Vagina (tissue), 2 donors: Measurements from ENCODE around the gene CD80.

Experiments
- POLR2A ChIP-seq, 2 donors: fragments of 450-650 bp; IDR thresholded peaks; one replicate each; pipeline ENCODE4 v1.6.1; 2017; ENCODE audit warnings: antibody characterized with exemption in 2 of 2, mild to moderate bottlenecking in 2 of 2, moderate library complexity in 2 of 2
- POLR2AphosphoS5 ChIP-seq, 2 donors: sonication (generic); formaldehyde crosslinking; IDR thresholded peaks; one replicate each; pipeline ENCODE4 v1.9.0; 2017; ENCODE audit warnings: antibody characterized with exemption in 2 of 2, mild to moderate bottlenecking in 2 of 2, low read depth in 1 of 2; ENCODE audit not compliant: insufficient read depth in 1 of 2
- TF ChIP-seq, protein P1 (sequence below), 3 experiments: fragments of 450-650 bp in 2 of 3; fragments of 200-600 bp in 1 of 3; sonication (generic) in 1 of 3; IDR thresholded peaks; one replicate each; pipeline ENCODE4 v1.5.1; 2017 to 2019; ENCODE audit warnings: antibody characterized with exemption in 3 of 3, mild to moderate bottlenecking in 2 of 3, moderate library complexity in 2 of 3

DNA sequence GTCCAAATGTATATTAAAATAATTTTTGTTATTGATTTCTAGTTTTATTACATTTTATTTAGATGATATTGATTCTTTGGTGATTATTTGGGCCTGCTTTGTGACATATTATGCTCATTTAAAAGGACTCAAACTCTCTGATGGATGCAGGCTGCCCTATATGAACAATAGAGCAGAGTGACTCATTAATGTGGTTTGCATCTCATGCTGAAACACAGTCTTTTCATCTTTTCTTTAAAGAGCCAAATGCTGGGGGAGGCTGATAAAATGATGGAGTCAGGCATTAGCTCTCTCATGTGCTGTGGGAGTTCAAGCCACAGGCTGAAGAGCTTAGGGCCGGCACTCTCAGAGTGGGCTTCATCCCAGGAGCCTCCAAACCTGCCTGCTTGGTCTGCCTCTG, 45.5 kb upstream of the CD80 start:
- TF ChIP-seq, protein P1, sequence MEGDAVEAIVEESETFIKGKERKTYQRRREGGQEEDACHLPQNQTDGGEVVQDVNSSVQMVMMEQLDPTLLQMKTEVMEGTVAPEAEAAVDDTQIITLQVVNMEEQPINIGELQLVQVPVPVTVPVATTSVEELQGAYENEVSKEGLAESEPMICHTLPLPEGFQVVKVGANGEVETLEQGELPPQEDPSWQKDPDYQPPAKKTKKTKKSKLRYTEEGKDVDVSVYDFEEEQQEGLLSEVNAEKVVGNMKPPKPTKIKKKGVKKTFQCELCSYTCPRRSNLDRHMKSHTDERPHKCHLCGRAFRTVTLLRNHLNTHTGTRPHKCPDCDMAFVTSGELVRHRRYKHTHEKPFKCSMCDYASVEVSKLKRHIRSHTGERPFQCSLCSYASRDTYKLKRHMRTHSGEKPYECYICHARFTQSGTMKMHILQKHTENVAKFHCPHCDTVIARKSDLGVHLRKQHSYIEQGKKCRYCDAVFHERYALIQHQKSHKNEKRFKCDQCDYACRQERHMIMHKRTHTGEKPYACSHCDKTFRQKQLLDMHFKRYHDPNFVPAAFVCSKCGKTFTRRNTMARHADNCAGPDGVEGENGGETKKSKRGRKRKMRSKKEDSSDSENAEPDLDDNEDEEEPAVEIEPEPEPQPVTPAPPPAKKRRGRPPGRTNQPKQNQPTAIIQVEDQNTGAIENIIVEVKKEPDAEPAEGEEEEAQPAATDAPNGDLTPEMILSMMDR (IDR thresholded peaks at IDR 0.05) = no peak
- TF ChIP-seq POLR2AphosphoS5 (IDR thresholded peaks at IDR 0.05; ENCODE audit: insufficient read depth in 1 of 2, low read depth in 1 of 2) = no peak
- no peak for TF ChIP-seq POLR2A (IDR thresholded peaks at IDR 0.05)
